Measurements from ENCODE around the gene SLC39A6. TPM values are rescaled to one million over a fixed set of nuclear protein-coding genes. Genes with fewer than 3 reads are reported as not detected.
"Not testable (repeated sequence)": the region's sequence is repeated elsewhere in the genome, so short reads cannot be mapped to it uniquely, and the experiment has no call there.

The SLC39A6 gene
- total RNA-seq, 1 experiment from 2014 or later, result 70.5 TPM

DNA sequence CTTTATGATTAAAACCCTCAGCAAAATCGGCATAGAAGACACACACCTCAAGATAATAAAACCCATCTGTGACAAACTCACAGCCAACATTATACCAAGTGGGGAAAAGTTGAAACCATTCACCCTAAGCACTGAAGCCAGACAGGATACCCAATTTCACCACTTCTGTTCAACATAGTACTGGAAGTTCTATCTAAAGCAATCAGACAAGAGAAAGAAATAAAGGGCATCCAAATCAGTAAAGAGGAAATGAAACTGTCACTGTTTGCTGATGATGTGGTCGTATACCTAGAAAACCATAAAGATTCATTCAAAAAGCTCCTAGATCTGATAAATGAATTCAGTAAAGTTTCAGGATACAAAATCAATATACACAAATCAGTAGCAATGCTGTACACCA, 45.4 kb downstream of the SLC39A6 start:
- no peaks in the 10 kb centered on the region for H3K9me2 ChIP-seq (ENCODE audit: insufficient read depth)
- no peak overlapping the region for H3K4me3 ChIP-seq (replicated peaks in 1 of 2; ENCODE audit: low read depth in 1 of 2, low read length in 2 of 2)
- no peak overlapping the region for H2AFZ ChIP-seq (ENCODE audit: low read depth, low read length, poor library complexity, severe bottlenecking)
- CTCF ChIA-PET, result no interaction called here
- no peaks in the 10 kb centered on the region for H3K36me3 ChIP-seq (ENCODE audit: control insufficient read depth in 1 of 2, insufficient read depth in 2 of 2, low read length in 2 of 2)
- DNase-seq (ENCODE audit: low read depth, low spot score) (no peak), ATAC-seq (no peak)
- H3K9me3 ChIP-seq (ENCODE audit: control insufficient read depth in 1 of 2, insufficient read depth in 1 of 2, low read depth in 1 of 2, low read length in 2 of 2), result no peaks in the 10 kb centered on the region
- POLR2A ChIA-PET, result no interaction called here
- TF ChIP-seq FOSL1 (IDR thresholded peaks at IDR 0.05; ENCODE audit: low read depth), result no peak
- TF ChIP-seq CEBPB (IDR thresholded peaks at IDR 0.05; ENCODE audit: low read depth), result no peak
- TF ChIP-seq EGR1 (IDR thresholded peaks at IDR 0.05; ENCODE audit: low read depth), result no peak
- TF ChIP-seq EZH2phosphoT487 (IDR thresholded peaks at IDR 0.05; ENCODE audit: borderline replicate concordance), result no peak
- TF ChIP-seq ZFX (IDR thresholded peaks at IDR 0.05), result no peak
- TF ChIP-seq SRF (IDR thresholded peaks at IDR 0.05; ENCODE audit: low read depth), result no peak
- H3K9ac ChIP-seq (ENCODE audit: low read length), result no peak overlapping the region
- H4K20me1 ChIP-seq (ENCODE audit: insufficient read depth), result no peaks in the 10 kb centered on the region
- BruUV-seq (replicated peaks), result no TSS peak
- no peaks in the 10 kb centered on the region for H3K79me2 ChIP-seq (ENCODE audit: insufficient read depth, low read length)
- intact Hi-C loops (cut with micrococcal nuclease), result no loop called here
- H3K27ac ChIP-seq (ENCODE audit: low read depth, low read length), result no peak overlapping the region
- no peaks in the 10 kb centered on the region for H3K27me3 ChIP-seq (ENCODE audit: insufficient read depth, low read length)
- RAD21 ChIA-PET (ENCODE audit: low non-redundant PET in 1 of 2, low total read pairs in 2 of 2, uncharacterized antibody in 2 of 2, unreplicated experiment in 2 of 2), result no interaction called here
- no peaks in the 10 kb centered on the region for H3K4me1 ChIP-seq (ENCODE audit: control insufficient read depth in 1 of 2, insufficient read depth in 2 of 2, low read length in 2 of 2)
- no peak overlapping the region for H3K4me2 ChIP-seq (ENCODE audit: low read length)

GRCh38 chr18:36081118-36081517, 48.0 kb downstream of the SLC39A6 start:
- H3K9me2 ChIP-seq (ENCODE audit: insufficient read depth); H3K4me1 ChIP-seq (ENCODE audit: control insufficient read depth in 1 of 2, insufficient read depth in 2 of 2, low read length in 2 of 2); RAD21 ChIA-PET (ENCODE audit: low non-redundant PET in 1 of 2, low total read pairs in 2 of 2, uncharacterized antibody in 2 of 2, unreplicated experiment in 2 of 2); H3K9me3 ChIP-seq (ENCODE audit: control insufficient read depth in 1 of 2, insufficient read depth in 1 of 2, low read depth in 1 of 2, low read length in 2 of 2); H2AFZ ChIP-seq (ENCODE audit: low read depth, low read length, poor library complexity, severe bottlenecking); H3K27ac ChIP-seq (ENCODE audit: low read depth, low read length); CTCF ChIA-PET; H3K27me3 ChIP-seq (ENCODE audit: insufficient read depth, low read length); intact Hi-C loops (cut with micrococcal nuclease); H3K4me2 ChIP-seq (ENCODE audit: low read length); BruUV-seq (replicated peaks); ATAC-seq; H4K20me1 ChIP-seq (ENCODE audit: insufficient read depth); H3K4me3 ChIP-seq (replicated peaks in 1 of 2; ENCODE audit: low read depth in 1 of 2, low read length in 2 of 2); DNase-seq (ENCODE audit: low read depth, low spot score); H3K9ac ChIP-seq (ENCODE audit: low read length); H3K79me2 ChIP-seq (ENCODE audit: insufficient read depth, low read length); H3K36me3 ChIP-seq (ENCODE audit: control insufficient read depth in 1 of 2, insufficient read depth in 2 of 2, low read length in 2 of 2); POLR2A ChIA-PET: not testable (repeated sequence)

Data from HCT116 (cell line).